GM19043 (cell line): ENCODE results near the gene SUSD3.

Source experiments
- ATAC-seq: cut with Tn5 transposase; IDR thresholded peaks from one replicate; pipeline ENCODE4 v1.9.1; 2021; ENCODE audit warnings: low read depth; ENCODE audit not compliant: unreplicated experiment

SUSD3 gene

DNA sequence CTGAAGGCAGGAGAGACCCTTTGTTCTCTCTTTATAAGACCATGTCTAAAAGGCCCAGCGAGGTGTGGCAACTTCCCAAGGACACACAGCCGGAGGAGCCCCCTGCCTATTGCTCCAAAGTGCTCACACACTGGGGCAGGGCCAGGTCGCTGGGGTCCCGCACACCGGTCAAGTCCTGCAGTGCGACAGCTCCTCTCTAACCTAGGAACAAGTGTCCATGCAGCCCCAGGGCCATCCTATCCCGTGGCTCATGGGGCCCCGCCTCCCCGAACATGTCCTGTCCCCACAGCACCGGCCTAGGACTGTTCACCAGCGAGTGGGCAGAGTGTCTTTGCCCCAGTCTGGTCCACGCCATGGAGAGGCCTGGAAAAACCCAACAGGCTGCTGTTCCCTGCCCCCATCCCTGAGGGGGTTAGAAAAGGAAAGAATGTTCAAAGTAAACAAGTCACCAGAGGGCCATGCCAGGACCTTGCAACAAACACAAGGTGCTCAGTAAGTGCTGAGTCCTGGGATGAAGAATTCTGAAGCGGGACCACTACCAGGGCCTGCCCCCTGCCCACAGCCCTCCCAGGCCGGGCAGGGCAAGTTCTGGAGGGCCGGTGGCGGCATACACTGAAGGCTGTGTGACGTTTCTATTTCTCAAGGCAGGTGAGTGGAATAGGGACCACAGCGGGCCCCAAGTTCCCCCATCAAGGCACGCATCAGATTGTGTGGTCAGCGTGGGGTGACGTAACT, 74.6 kb downstream of the SUSD3 start:
- ATAC-seq: peak; percentile 37

DNA sequence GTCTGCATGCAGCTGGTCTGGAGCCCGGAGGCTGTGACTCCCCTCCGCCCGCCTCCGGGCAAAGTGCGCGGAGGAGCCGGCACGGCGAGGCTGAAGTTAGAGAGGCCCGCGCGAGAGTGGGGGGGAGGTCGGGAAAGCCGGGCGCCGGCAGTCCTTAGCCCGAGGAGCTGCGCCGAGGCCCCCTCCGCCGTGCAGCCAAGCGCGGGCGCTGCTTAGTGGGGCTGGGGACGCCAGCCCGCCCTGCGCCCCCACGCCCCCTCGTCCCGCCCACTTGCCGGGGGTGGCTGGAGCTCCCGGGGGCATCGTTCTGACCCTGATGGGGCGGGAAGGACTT, 75.1 kb downstream of the SUSD3 start:
- no peak for ATAC-seq

DNA sequence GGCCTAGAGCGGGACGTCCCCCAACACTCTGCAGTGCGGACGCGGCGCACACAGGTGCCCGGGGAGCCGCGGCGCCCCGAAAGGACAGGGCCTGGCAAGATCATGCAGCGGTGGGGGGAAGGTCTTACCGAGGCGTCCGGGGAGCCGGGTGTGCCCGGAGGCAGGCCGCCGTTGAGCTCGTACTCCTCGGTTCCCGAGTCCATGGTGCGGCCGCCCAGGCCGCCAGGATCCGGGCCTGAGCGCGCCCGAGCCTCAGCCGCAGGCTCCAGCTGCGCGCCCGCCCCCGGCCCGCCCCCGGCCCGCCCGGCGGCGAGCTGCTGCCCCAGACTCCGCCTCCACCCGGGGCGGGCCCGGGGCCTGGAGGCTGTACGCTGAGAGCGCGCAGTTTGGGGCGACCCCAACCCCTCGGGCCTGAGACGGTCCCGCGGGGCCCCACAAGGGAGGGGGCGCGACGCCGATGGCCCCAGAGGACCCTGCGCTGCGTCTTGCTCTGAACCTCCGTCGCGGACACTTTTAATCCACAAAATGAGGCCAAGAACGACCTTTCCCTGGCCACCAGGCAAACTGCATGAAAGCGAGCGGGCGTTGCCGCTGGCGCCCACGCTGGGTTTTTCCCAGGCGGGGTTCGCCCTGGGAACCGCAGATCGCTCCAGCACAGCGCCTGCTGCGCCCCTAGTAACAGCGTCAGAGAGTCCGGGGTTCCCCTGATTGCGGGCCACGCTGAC, 75.7 kb downstream of the SUSD3 start, which contains the start of gene NINJ1:
Gene NINJ1, minus strand, starts transcription at position 237 of the 725 bp plus-strand sequence. Its CDS starts 34 bp downstream, at position 203.
- peak; percentile 80 for ATAC-seq
